H9 (cell line): Measurements from ENCODE around the gene PHACTR1. TPM values are rescaled to one million over a fixed set of nuclear protein-coding genes. Genes with fewer than 3 reads are reported as not detected.

Experiments used
- DNase-seq: peaks from one replicate; pipeline ENCODE4 v3.0.0-alpha.2; 2017
- H2AFZ ChIP-seq: one replicate; pipeline ENCODE4 v1.6.1; 2013; ENCODE audit warnings: mild to moderate bottlenecking, low read length, control low read depth, moderate library complexity
- H2AK5ac ChIP-seq: 2 replicates; pipeline ENCODE4 v1.6.1; 2013; ENCODE audit warnings: low read length, control low read depth, mixed read lengths; ENCODE audit not compliant: insufficient read length
- H2BK120ac ChIP-seq: one replicate; pipeline ENCODE4 v1.6.1; 2013; ENCODE audit warnings: low read depth, mild to moderate bottlenecking, low read length, control low read depth, inconsistent platforms; ENCODE audit not compliant: poor library complexity, severe bottlenecking
- H2BK12ac ChIP-seq: 2 replicates; pipeline ENCODE4 v1.6.1; 2013; ENCODE audit warnings: low read length, control low read depth, mixed read lengths, low read depth; ENCODE audit not compliant: insufficient read length
- H2BK15ac ChIP-seq: 2 replicates; pipeline ENCODE4 v1.6.1; 2013; ENCODE audit warnings: low read depth, low read length, control low read depth
- H2BK20ac ChIP-seq: one replicate; pipeline ENCODE4 v1.6.1; 2013; ENCODE audit warnings: low read depth, mild to moderate bottlenecking, low read length, control low read depth, inconsistent platforms; ENCODE audit not compliant: poor library complexity, severe bottlenecking
- H2BK5ac ChIP-seq: 2 replicates; pipeline ENCODE4 v1.6.1; 2013; ENCODE audit warnings: low read length, control low read depth, mixed read lengths; ENCODE audit not compliant: insufficient read length
- H3K14ac ChIP-seq: 2 replicates; pipeline ENCODE4 v1.6.1; 2013; ENCODE audit warnings: low read length, control low read depth; ENCODE audit not compliant: insufficient read depth
- H3K18ac ChIP-seq: 2 replicates; pipeline ENCODE4 v1.6.1; 2013; ENCODE audit warnings: low read depth, mild to moderate bottlenecking, mixed read lengths, low read length, control low read depth; ENCODE audit not compliant: insufficient read length
- H3K23ac ChIP-seq: 2 replicates; pipeline ENCODE4 v1.6.1; 2013; ENCODE audit warnings: low read length, control low read depth, mixed read lengths, low read depth; ENCODE audit not compliant: insufficient read length
- H3K23me2 ChIP-seq: 2 replicates; pipeline ENCODE4 v1.6.1; 2013; ENCODE audit warnings: low read depth, mild to moderate bottlenecking, mixed read lengths, low read length, control low read depth; ENCODE audit not compliant: insufficient read length, poor library complexity, severe bottlenecking
- H3K27ac ChIP-seq: 2 replicates; pipeline ENCODE4 v1.5.1; 2013; ENCODE audit warnings: low read length, control low read depth, mixed read lengths, low read depth; ENCODE audit not compliant: insufficient read length
- H3K27me3 ChIP-seq: 2 replicates; pipeline ENCODE4 v1.6.1; 2013; ENCODE audit warnings: low read length, control low read depth, inconsistent platforms; ENCODE audit not compliant: insufficient read depth
- H3K4ac ChIP-seq: 2 replicates; pipeline ENCODE4 v1.6.1; 2013; ENCODE audit warnings: low read depth, mild to moderate bottlenecking, control low read depth, inconsistent platforms, low read length, moderate library complexity
- H3K4me1 ChIP-seq: 2 replicates; pipeline ENCODE4 v1.6.1; 2013; ENCODE audit warnings: low read length, control low read depth, inconsistent platforms; ENCODE audit not compliant: insufficient read depth
- H3K4me2 ChIP-seq: 2 replicates; pipeline ENCODE4 v1.6.1; 2013; ENCODE audit warnings: low read length, control low read depth, mixed read lengths; ENCODE audit not compliant: insufficient read length, insufficient read depth
- H3K56ac ChIP-seq: 2 replicates; pipeline ENCODE4 v1.6.1; 2013; ENCODE audit warnings: low read depth, mild to moderate bottlenecking, mixed read lengths, low read length, control low read depth; ENCODE audit not compliant: insufficient read length
- H3K79me1 ChIP-seq: 2 replicates; pipeline ENCODE4 v1.6.1; 2013; ENCODE audit warnings: low read depth, mild to moderate bottlenecking, moderate library complexity, low read length, control low read depth, inconsistent platforms; ENCODE audit not compliant: insufficient read depth, poor library complexity, severe bottlenecking
- H3K79me2 ChIP-seq: 2 replicates; pipeline ENCODE4 v1.6.1; 2013; ENCODE audit warnings: low read length, control low read depth, inconsistent platforms; ENCODE audit not compliant: insufficient read depth
- H3K9ac ChIP-seq: 2 replicates; pipeline ENCODE4 v1.6.1; 2013; ENCODE audit warnings: low read length, control low read depth, mixed read lengths; ENCODE audit not compliant: insufficient read length; ENCODE audit errors: extremely low read depth
- H3K9me3 ChIP-seq: one replicate; pipeline ENCODE4 v1.6.1; 2013; ENCODE audit warnings: low read depth, low read length, inconsistent platforms; ENCODE audit not compliant: control insufficient read depth
- H3T11ph ChIP-seq: one replicate; pipeline ENCODE4 v1.6.1; 2013; ENCODE audit warnings: mild to moderate bottlenecking, low read length, control low read depth, inconsistent platforms
- H4K20me1 ChIP-seq: one replicate; pipeline ENCODE4 v1.6.1; 2013; ENCODE audit not compliant: control insufficient read depth, insufficient read length, insufficient read depth
- H4K5ac ChIP-seq: 2 replicates; pipeline ENCODE4 v1.6.1; 2013; ENCODE audit warnings: low read depth, mild to moderate bottlenecking, mixed read lengths, low read length, control low read depth; ENCODE audit not compliant: insufficient read length
- H4K8ac ChIP-seq: replicated peaks from 2 replicates; pipeline ENCODE4 v1.6.1; 2013; ENCODE audit warnings: low read length, control low read depth, mixed read lengths, low read depth; ENCODE audit not compliant: insufficient read length
- H4K91ac ChIP-seq: 2 replicates; pipeline ENCODE4 v1.6.1; 2013; ENCODE audit warnings: low read depth, mild to moderate bottlenecking, moderate library complexity, mixed read lengths, low read length, control low read depth; ENCODE audit not compliant: insufficient read length
- H3K27ac Mint-ChIP-seq, 3 experiments: 2 replicates in 2 of 3; 3 replicates in 1 of 3; pipeline ENCODE4 v1.8.0; 2020 to 2021; ENCODE audit warnings: mixed read lengths in 3 of 3, mild to moderate bottlenecking in 1 of 3, moderate library complexity in 1 of 3
- H3K27me3 Mint-ChIP-seq: 2 replicates; pipeline ENCODE4 v1.8.0; 2021; ENCODE audit warnings: low read depth, mild to moderate bottlenecking, moderate library complexity, mixed read lengths
- H3K36me3 Mint-ChIP-seq, 3 experiments: 2 replicates in 2 of 3; 3 replicates in 1 of 3; pipeline ENCODE4 v1.8.0; 2020 to 2021; ENCODE audit warnings: low read depth in 3 of 3, mixed read lengths in 3 of 3; ENCODE audit not compliant: insufficient read depth in 1 of 3
- H3K4me1 Mint-ChIP-seq, 2 experiments: 2 replicates each; pipeline ENCODE4 v1.8.0; 2020; ENCODE audit warnings: mixed read lengths in 2 of 2
- H3K4me3 Mint-ChIP-seq, 2 experiments: 2 replicates in 1 of 2; 3 replicates in 1 of 2; pipeline ENCODE4 v1.8.0; 2020 to 2021; ENCODE audit warnings: mild to moderate bottlenecking in 2 of 2, mixed read lengths in 2 of 2, moderate library complexity in 1 of 2
- H3K9me3 Mint-ChIP-seq, 2 experiments: 2 replicates in 1 of 2; 3 replicates in 1 of 2; pipeline ENCODE4 v1.8.0; 2020; ENCODE audit warnings: mild to moderate bottlenecking in 2 of 2, mixed read lengths in 2 of 2, moderate library complexity in 1 of 2
- CTCF ChIP-seq: fragments of 200-600 bp; sonication (generic); conservative IDR thresholded peaks from 3 replicates; pipeline ENCODE4 v1.8.0; 2021; ENCODE audit warnings: antibody characterized with exemption, mild to moderate bottlenecking
- WGBS: extraction: QIAGEN DNeasy Blood & Tissue Kit; methylation state at CpG from one replicate; pipeline ENCODE4 v1.1.7; 2013; ENCODE audit warnings: missing lambda C conversion rate, low lambda C conversion rate, mixed read lengths; ENCODE audit not compliant: insufficient read length; ENCODE audit errors: extremely low coverage; 5-methylcytosine and 5-hydroxymethylcytosine counted together
- total RNA-seq: library from RNA; stranded (reverse); gene quantifications from 2 replicates; pipeline ENCODE4 v1.2.1, GENCODE V29; 2021

Gene PHACTR1
- total RNA-seq, 1 experiment from 2014 or later = 15.9 TPM

- no peaks in the 10 kb centered on the region for H3K36me3 Mint-ChIP-seq
- Histone ChIP-seq H3K27ac (no peak overlapping the region), H3K18ac (no peak overlapping the region), H2AK5ac (no peak overlapping the region), H2AFZ (no peak overlapping the region), H4K91ac (no peak overlapping the region), H3K23ac (no peak overlapping the region), H3K23me2 (no peaks in the 10 kb centered on the region), H2BK15ac (no peak overlapping the region), H2BK20ac (no peak overlapping the region), H2BK120ac (no peak overlapping the region), H2BK12ac (no peak overlapping the region), H3K9ac (no peak overlapping the region), H4K8ac (no peak overlapping the region), H3K14ac (no peak overlapping the region), H4K5ac (no peak overlapping the region), H2BK5ac (no peak overlapping the region), H3K56ac (no peak overlapping the region), H3T11ph (no peak overlapping the region), H3K4ac (no peak overlapping the region), H4K20me1 (no peaks in the 10 kb centered on the region), H3K9me3 (no peaks in the 10 kb centered on the region), H3K27me3 (no peaks in the 10 kb centered on the region), H3K79me2 (no peaks in the 10 kb centered on the region), H3K79me1 (no peaks in the 10 kb centered on the region), H3K4me1 (no peaks in the 10 kb centered on the region), H3K4me2 (no peak overlapping the region)
- WGBS = no CpG with 5 or more reads among the region's 3 CpGs
- no peaks in the 10 kb centered on the region; a peak in 1 of 5 replicates for H3K9me3 Mint-ChIP-seq
- no peaks in the 10 kb centered on the region; the same call in 1 of the 2 replicates for H3K27me3 Mint-ChIP-seq
- no peak overlapping the region for H3K4me3 Mint-ChIP-seq
- no peak for TF ChIP-seq CTCF
- H3K4me1 Mint-ChIP-seq = peaks cover 3 to 10% of the 10 kb centered on the region in 2 experiments; a peak in 3 of 4 replicates
- no peak overlapping the region for H3K27ac Mint-ChIP-seq
- no peak for DNase-seq
Observed at GRCh38 chr6:12939314-12939713, 222.7 kb downstream of the PHACTR1 start.
